ENCODE data around the gene NOL12.
"Not testable (repeated sequence)": the region's sequence is repeated elsewhere in the genome, so short reads cannot be mapped to it uniquely, and the experiment has no call there.

The NOL12 gene

GRCh38 chr22:37678372-37678771, 7.8 kb upstream of the NOL12 start:
- H3K4me3 ChIP-seq (ENCODE audit: low read depth, low read length), result no peak overlapping the region

- no peak overlapping the region for H3K4me3 ChIP-seq (ENCODE audit: low read depth, low read length)
Measured at GRCh38 chr22:37679670-37680069, 6.5 kb upstream of the NOL12 start.

DNA sequence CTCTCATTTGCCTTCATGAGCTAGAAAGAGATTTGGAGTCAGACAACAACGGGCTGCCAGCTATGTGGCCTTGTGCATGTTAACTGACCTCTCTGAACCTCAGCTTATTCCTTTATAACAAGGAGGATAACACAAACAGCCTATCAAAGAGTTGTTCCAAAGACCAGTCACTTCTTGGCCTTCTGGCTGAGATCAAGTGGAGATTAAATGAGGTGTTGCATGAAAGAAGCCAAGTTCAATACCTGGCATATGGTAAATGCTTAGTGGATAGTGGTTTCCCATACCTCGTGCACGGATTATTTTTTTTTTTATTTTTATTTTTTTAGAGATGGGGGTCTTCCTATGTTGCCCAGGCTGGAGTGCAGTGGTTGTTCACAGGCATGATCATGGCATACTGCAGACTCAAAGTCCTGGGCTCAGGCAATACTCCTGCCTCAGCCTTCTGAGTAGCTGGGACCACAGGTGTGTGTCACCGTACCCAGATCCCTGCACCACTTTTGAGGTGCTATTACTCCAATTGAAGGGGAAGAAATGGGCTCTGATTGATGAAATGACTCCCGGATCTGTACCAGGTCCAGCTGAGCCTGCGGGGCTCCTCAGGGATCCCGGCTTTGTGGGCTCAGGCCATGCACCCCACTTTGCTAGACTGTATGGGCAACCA, 5.8 kb upstream of the NOL12 start:
- no peak overlapping the region for H3K4me3 ChIP-seq (ENCODE audit: low read depth, low read length)

DNA sequence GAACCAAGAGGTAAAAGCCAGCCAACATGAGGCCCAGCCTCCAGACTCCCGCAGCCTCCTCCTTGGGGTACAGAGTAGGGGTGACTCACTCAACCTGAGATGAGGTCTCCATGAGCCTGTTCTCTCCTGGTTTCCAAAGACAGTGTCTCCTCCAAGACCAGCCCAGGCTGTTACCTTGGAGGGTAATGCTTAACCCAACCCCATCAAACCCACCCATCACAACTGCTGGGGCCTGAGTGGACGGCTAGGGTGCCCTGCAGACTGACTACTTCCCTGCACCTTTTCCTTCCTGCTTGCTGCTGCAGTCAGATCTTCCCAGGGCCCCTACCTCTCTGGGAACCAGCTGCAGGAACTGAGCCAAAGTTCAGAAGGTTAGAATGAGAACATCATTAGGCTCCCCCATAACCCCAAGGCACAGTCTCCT, 5.1 kb upstream of the NOL12 start:
- no peak overlapping the region for H3K4me3 ChIP-seq (ENCODE audit: low read depth, low read length)

DNA sequence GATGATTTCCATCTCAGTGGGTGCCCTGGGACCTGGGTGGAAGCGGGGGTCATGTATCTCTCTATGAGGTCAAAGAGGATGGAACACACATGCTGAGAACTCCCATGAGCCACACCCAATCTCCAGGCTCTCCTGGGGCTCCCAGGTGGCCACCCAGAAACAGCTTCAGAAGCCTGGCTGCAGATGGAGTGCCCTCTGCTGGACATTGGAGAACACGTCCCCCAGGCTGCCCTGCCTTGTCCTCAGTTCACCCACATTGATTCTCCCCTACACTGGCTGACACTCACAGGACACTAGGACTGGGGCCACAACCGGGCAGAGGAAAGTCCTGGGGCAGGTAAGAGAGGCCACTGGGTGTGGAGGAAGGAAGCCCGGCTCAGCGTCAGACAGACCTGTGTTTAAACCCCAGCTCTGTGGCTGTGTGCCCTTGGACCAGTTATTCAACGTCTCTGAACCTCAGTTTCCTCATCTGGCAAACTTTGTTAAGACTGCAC, 4.5 kb upstream of the NOL12 start:
- H3K4me3 ChIP-seq (ENCODE audit: low read depth, low read length), result no peak overlapping the region

DNA sequence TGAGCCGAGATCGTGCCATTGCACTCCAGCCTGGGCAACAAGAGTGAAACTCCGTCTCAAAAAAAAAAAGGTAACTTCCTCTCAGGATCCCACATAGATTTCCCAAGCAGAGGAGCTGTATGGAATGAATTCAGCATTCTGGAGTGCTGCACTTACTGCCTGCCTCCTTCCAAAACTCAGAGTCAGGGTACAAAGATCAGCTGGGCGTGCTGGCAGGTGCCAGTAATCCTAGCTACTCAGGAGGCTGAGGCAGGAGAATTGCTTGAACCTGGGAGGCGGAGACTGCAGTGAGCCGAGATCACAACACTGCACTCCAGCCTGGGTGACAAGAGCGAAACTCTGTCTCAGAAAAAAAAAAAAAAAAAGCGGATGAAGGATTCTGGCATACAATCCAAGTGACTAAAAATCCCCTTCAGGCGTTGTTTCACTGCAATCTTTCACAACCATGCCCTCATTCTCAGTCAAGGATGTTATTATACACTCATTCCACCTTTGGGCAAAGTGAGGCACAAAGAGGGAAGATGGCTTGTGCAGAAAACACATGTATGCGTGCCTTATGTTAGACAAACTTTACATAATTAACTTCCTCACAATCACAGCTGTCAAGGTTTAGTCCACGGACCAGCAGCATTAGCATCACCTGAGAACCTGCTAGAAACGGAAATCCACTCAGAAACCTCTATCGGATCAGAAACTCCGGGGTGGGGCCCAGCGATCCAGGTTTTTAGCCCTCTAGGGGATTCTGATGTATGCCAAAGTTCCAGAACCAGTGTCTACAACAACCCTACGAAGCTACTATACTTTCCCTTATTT, 1.1 kb upstream of the NOL12 start:
- H3K4me3 ChIP-seq (ENCODE audit: low read depth, low read length), result no peak overlapping the region

GRCh38 chr22:37690407-37690806, 4.3 kb downstream of the NOL12 start:
- no peak overlapping the region for H3K4me3 ChIP-seq (ENCODE audit: low read depth, low read length)

DNA sequence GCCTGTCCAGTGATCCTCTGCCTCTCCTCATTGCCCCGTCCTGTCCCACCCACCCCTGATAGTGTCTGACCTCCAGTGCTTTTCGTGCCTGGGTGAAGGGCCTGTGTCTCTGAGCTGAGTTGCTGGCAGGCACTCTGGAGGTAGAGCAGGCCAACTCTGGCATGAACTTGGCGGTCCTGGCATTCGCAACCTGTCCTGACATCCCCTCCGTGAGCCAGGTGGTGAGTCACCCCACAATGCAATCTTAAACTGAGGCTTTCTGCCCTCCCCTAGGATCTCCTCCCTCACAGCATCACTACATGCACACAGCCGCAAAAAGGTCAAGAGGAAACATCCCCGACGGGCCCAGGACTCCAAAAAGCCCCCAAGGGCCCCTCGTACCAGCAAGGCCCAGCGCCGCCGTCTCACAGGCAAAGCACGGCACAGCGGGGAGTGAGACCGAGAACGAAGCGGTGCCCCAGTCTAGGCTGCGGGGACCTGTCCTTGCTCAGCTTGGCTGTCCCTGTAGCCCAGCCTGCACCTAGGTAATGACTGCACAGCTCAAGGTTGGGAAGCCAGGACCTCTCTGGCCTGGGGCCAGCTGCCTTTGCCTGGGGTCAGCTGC, 4.9 kb downstream of the NOL12 start:
- H3K4me3 ChIP-seq (ENCODE audit: low read depth, low read length), result no peak overlapping the region

- no peak overlapping the region for H3K4me3 ChIP-seq (ENCODE audit: low read depth, low read length)
Measured at GRCh38 chr22:37692627-37693285, 6.6 kb downstream of the NOL12 start.

DNA sequence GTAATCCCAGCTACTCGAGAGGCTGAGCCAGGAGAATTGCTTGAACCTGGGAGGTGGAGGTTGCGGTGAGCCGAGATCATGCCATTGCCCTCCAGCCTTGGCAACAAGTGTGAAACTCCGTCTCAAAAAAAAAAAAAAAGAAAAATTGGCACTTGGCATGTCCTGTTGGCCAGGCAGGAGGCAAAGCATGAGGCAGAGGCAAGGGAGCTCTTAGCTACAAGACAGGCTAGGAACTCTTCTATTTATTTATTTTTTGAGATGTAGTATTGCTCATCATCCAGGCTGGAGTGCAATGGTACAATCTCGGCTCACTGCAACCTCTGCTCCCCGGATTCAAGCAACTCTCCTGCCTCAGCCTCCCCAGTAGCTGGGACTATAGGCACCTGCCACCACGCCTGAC, 8.0 kb downstream of the NOL12 start:
- not testable (repeated sequence) for H3K4me3 ChIP-seq (ENCODE audit: low read depth, low read length)

GRCh38 chr22:37696260-37696656, 10.1 kb downstream of the NOL12 start:
- H3K4me3 ChIP-seq (ENCODE audit: low read depth, low read length), result not testable (repeated sequence)

- H3K4me3 ChIP-seq (ENCODE audit: low read depth, low read length), result peak within 1 kb of the TSS; percentile 58
Measured at GRCh38 chr22:37696657-37697537, 10.8 kb downstream of the NOL12 start, which contains the start of gene TRIOBP. TSS of gene TRIOBP (plus strand) at chr22:37697048. CDS start at chr22:37701366, 4,318 bp downstream.

DNA sequence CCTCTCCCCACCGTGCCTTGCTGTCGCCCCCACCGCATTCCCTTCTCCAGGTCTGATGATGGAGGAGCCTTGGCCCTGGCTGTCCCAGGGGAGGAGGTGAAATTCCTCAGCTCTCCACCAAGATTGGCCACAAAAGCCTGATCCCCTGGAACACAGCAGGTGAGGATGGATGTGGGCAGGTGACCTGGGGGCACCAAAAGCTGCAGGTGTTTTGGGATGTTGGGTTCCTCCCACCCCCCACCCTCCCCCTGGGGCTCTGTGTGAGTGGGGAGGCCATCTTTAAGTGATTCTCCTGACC, 11.3 kb downstream of the NOL12 start:
- peak overlapping the region; percentile 58 for H3K4me3 ChIP-seq (ENCODE audit: low read depth, low read length)

- no peak overlapping the region for H3K4me3 ChIP-seq (ENCODE audit: low read depth, low read length)
Measured at GRCh38 chr22:37701141-37701786, 15.1 kb downstream of the NOL12 start.

DNA sequence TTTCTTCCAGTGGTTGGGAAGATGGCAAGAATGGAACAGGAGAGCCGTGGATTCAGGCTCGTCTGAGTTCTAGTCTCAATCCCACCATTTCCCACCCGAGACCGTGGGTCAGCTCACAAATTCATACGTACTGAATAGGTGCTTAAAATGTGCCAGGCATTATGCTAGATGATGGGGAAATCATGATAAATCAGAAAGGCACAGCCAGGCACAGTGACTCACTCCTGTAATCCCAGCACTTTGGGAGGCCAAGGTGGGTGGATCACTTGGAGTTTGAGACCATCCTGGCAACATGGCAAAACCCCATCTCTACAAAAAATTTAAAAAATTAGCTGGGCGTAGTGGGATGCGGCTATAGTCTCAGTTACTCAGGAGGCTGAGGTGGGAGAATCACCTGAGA, 17.8 kb downstream of the NOL12 start:
- no peak overlapping the region for H3K4me3 ChIP-seq (ENCODE audit: low read depth, low read length)

- H3K4me3 ChIP-seq (ENCODE audit: low read depth, low read length), result no peak overlapping the region
Measured at GRCh38 chr22:37704645-37705044, 18.5 kb downstream of the NOL12 start.

GRCh38 chr22:37705205-37705604, 19.1 kb downstream of the NOL12 start:
- no peak overlapping the region for H3K4me3 ChIP-seq (ENCODE audit: low read depth, low read length)

- H3K4me3 ChIP-seq (ENCODE audit: low read depth, low read length), result no peak overlapping the region
Measured at GRCh38 chr22:37708580-37709444, 22.7 kb downstream of the NOL12 start.

DNA sequence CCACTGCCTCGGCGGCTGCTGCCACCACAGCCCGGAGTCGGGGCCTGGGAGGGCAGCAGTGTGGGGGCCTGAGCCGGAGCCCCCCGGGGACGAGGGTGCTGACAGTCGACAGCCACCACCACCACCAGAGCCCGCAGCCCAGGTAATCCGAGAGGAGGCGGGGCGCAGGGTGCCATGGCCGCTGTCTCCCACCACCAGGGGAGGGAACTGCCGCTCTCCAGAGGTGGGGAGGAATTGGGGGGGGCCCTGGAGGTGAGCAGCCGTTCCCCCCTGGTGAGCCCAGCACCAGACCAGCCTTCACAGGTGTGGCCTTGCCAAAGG, 23.3 kb downstream of the NOL12 start:
- no peak overlapping the region for H3K4me3 ChIP-seq (ENCODE audit: low read depth, low read length)
